IPS-18a (cell line): Measurements from ENCODE around the gene UBE2H.
"Not testable (repeated sequence)": the region's sequence is repeated elsewhere in the genome, so short reads cannot be mapped to it uniquely, and the experiment has no call there.

Experiments
- H3K27ac ChIP-seq: one replicate; pipeline ENCODE4 v1.5.1; 2013; ENCODE audit warnings: low read length
- H3K27me3 ChIP-seq: one replicate; pipeline ENCODE4 v1.6.1; 2013; ENCODE audit warnings: mild to moderate bottlenecking, low read length; ENCODE audit not compliant: control insufficient read depth, insufficient read depth
- H3K36me3 ChIP-seq: one replicate; pipeline ENCODE4 v1.6.1; 2013; ENCODE audit warnings: low read depth, low read length; ENCODE audit not compliant: control insufficient read depth
- H3K4me1 ChIP-seq: one replicate; pipeline ENCODE4 v1.6.1; 2013; ENCODE audit warnings: low read depth, low read length; ENCODE audit not compliant: control insufficient read depth
- H3K4me3 ChIP-seq: one replicate; pipeline ENCODE4 v1.5.1; 2013; ENCODE audit warnings: low read length
- H3K9ac ChIP-seq: one replicate; pipeline ENCODE4 v1.6.1; 2013; ENCODE audit warnings: mild to moderate bottlenecking, low read length, moderate library complexity
- H3K9me3 ChIP-seq: one replicate; pipeline ENCODE4 v1.6.1; 2013; ENCODE audit warnings: low read depth, low read length; ENCODE audit not compliant: control insufficient read depth

UBE2H gene

GRCh38 chr7:129902788-129903422 lies 49.9 kb downstream of the UBE2H start:
- H3K36me3 ChIP-seq = peaks cover 3% of the 10 kb centered on the region
- H3K9me3 ChIP-seq = no peaks in the 10 kb centered on the region
- H3K4me3 ChIP-seq = no peak overlapping the region
- H3K9ac ChIP-seq = no peak overlapping the region
- H3K4me1 ChIP-seq = peaks cover 7% of the 10 kb centered on the region
- H3K27me3 ChIP-seq = no peaks in the 10 kb centered on the region
- H3K27ac ChIP-seq = no peak overlapping the region

- Histone ChIP-seq H3K36me3 (peaks cover 5% of the 10 kb centered on the region), H3K4me3 (no peak overlapping the region), H3K27ac (no peak overlapping the region), H3K27me3 (no peaks in the 10 kb centered on the region), H3K4me1 (peaks cover 7% of the 10 kb centered on the region), H3K9me3 (no peaks in the 10 kb centered on the region), H3K9ac (no peak overlapping the region)
Observed at GRCh38 chr7:129898502-129899160, 54.1 kb downstream of the UBE2H start.

GRCh38 chr7:129898007-129898406 lies 54.8 kb downstream of the UBE2H start:
- Histone ChIP-seq H3K4me1 (peaks cover 6% of the 10 kb centered on the region), H3K27me3 (no peaks in the 10 kb centered on the region), H3K36me3 (peaks cover 5% of the 10 kb centered on the region), H3K4me3 (no peak overlapping the region), H3K9me3 (no peaks in the 10 kb centered on the region), H3K9ac (no peak overlapping the region), H3K27ac (no peak overlapping the region)

- Histone ChIP-seq H3K9ac (no peak overlapping the region), H3K4me3 (no peak overlapping the region), H3K27me3 (no peaks in the 10 kb centered on the region), H3K9me3 (no peaks in the 10 kb centered on the region), H3K36me3 (peaks cover 3% of the 10 kb centered on the region), H3K4me1 (no peaks in the 10 kb centered on the region), H3K27ac (no peak overlapping the region)
Observed at GRCh38 chr7:129896568-129897382, 56.0 kb downstream of the UBE2H start.

GRCh38 chr7:129894184-129894583 lies 58.6 kb downstream of the UBE2H start:
- not testable (repeated sequence) for H3K27ac ChIP-seq, H3K9ac ChIP-seq, H3K4me3 ChIP-seq, H3K27me3 ChIP-seq, H3K36me3 ChIP-seq, H3K9me3 ChIP-seq, H3K4me1 ChIP-seq

- Histone ChIP-seq H3K36me3 (peaks cover 1% of the 10 kb centered on the region), H3K9ac (no peak overlapping the region), H3K27me3 (no peaks in the 10 kb centered on the region), H3K4me1 (no peaks in the 10 kb centered on the region), H3K27ac (no peak overlapping the region), H3K4me3 (no peak overlapping the region), H3K9me3 (no peaks in the 10 kb centered on the region)
Observed at GRCh38 chr7:129890090-129890489, 62.7 kb downstream of the UBE2H start.

GRCh38 chr7:129889133-129889844 lies 63.5 kb downstream of the UBE2H start:
- no peaks in the 10 kb centered on the region for H3K36me3 ChIP-seq
- no peaks in the 10 kb centered on the region for H3K4me1 ChIP-seq
- H3K9ac ChIP-seq = no peak overlapping the region
- no peaks in the 10 kb centered on the region for H3K27me3 ChIP-seq
- no peak overlapping the region for H3K27ac ChIP-seq
- no peaks in the 10 kb centered on the region for H3K9me3 ChIP-seq
- H3K4me3 ChIP-seq = no peak overlapping the region

GRCh38 chr7:129887865-129888264 lies 64.9 kb downstream of the UBE2H start:
- Histone ChIP-seq H3K4me1 (no peaks in the 10 kb centered on the region), H3K27ac (no peak overlapping the region), H3K27me3 (no peaks in the 10 kb centered on the region), H3K9me3 (no peaks in the 10 kb centered on the region), H3K4me3 (no peak overlapping the region), H3K36me3 (no peaks in the 10 kb centered on the region), H3K9ac (no peak overlapping the region)

- Histone ChIP-seq H3K4me3 (no peak overlapping the region), H3K9me3 (no peaks in the 10 kb centered on the region), H3K36me3 (no peaks in the 10 kb centered on the region), H3K9ac (no peak overlapping the region), H3K4me1 (peaks cover 3% of the 10 kb centered on the region), H3K27me3 (no peaks in the 10 kb centered on the region), H3K27ac (no peak overlapping the region)
Observed at GRCh38 chr7:129886818-129887186, 66.0 kb downstream of the UBE2H start.

- H3K4me1 ChIP-seq = peaks cover 6% of the 10 kb centered on the region
- H3K9me3 ChIP-seq = no peaks in the 10 kb centered on the region
- H3K27me3 ChIP-seq = no peaks in the 10 kb centered on the region
- H3K36me3 ChIP-seq = no peaks in the 10 kb centered on the region
- H3K4me3 ChIP-seq = no peak overlapping the region
- H3K27ac ChIP-seq = no peak overlapping the region
- H3K9ac ChIP-seq = no peak overlapping the region
Observed at GRCh38 chr7:129886167-129886817, 66.5 kb downstream of the UBE2H start.

GRCh38 chr7:129884495-129884894 lies 68.3 kb downstream of the UBE2H start:
- no peaks in the 10 kb centered on the region for H3K36me3 ChIP-seq
- H3K4me3 ChIP-seq = no peak overlapping the region
- no peak overlapping the region for H3K9ac ChIP-seq
- peaks cover 19% of the 10 kb centered on the region for H3K4me1 ChIP-seq
- no peak overlapping the region for H3K27ac ChIP-seq
- no peaks in the 10 kb centered on the region for H3K9me3 ChIP-seq
- no peaks in the 10 kb centered on the region for H3K27me3 ChIP-seq
